ENCODE results near the gene CCDC185.

DNA sequence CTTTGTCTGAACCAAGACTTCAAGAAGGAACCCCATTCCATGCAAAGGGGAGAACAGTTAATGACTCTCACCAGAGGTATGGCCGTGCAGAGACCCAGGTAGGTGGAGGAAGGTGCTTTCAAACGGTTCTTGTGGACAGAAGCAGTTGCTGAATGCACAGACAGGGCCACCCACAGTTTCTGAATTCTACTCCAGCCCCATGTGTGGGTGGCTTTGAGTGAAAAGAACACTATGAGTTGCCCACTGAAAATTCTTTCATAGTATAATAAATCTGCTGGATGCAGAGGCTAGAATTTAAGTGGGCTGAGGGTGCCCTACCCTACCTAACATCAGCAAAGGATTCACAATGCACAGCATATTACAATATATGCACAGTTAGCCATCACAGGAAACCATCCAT, 7.2 kb upstream of the CCDC185 start:
- TF ChIP-seq, protein P1, sequence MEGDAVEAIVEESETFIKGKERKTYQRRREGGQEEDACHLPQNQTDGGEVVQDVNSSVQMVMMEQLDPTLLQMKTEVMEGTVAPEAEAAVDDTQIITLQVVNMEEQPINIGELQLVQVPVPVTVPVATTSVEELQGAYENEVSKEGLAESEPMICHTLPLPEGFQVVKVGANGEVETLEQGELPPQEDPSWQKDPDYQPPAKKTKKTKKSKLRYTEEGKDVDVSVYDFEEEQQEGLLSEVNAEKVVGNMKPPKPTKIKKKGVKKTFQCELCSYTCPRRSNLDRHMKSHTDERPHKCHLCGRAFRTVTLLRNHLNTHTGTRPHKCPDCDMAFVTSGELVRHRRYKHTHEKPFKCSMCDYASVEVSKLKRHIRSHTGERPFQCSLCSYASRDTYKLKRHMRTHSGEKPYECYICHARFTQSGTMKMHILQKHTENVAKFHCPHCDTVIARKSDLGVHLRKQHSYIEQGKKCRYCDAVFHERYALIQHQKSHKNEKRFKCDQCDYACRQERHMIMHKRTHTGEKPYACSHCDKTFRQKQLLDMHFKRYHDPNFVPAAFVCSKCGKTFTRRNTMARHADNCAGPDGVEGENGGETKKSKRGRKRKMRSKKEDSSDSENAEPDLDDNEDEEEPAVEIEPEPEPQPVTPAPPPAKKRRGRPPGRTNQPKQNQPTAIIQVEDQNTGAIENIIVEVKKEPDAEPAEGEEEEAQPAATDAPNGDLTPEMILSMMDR (CRISPR knock-in tag; IDR thresholded peaks at IDR 0.05) = no peak
- TF ChIP-seq, protein P2, sequence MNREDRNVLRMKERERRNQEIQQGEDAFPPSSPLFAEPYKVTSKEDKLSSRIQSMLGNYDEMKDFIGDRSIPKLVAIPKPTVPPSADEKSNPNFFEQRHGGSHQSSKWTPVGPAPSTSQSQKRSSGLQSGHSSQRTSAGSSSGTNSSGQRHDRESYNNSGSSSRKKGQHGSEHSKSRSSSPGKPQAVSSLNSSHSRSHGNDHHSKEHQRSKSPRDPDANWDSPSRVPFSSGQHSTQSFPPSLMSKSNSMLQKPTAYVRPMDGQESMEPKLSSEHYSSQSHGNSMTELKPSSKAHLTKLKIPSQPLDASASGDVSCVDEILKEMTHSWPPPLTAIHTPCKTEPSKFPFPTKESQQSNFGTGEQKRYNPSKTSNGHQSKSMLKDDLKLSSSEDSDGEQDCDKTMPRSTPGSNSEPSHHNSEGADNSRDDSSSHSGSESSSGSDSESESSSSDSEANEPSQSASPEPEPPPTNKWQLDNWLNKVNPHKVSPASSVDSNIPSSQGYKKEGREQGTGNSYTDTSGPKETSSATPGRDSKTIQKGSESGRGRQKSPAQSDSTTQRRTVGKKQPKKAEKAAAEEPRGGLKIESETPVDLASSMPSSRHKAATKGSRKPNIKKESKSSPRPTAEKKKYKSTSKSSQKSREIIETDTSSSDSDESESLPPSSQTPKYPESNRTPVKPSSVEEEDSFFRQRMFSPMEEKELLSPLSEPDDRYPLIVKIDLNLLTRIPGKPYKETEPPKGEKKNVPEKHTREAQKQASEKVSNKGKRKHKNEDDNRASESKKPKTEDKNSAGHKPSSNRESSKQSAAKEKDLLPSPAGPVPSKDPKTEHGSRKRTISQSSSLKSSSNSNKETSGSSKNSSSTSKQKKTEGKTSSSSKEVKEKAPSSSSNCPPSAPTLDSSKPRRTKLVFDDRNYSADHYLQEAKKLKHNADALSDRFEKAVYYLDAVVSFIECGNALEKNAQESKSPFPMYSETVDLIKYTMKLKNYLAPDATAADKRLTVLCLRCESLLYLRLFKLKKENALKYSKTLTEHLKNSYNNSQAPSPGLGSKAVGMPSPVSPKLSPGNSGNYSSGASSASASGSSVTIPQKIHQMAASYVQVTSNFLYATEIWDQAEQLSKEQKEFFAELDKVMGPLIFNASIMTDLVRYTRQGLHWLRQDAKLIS (CRISPR knock-in tag; IDR thresholded peaks at IDR 0.05) = no peak
- TF ChIP-seq ZNF354B (CRISPR knock-in tag; IDR thresholded peaks at IDR 0.05) (no peak), EP300 (IDR thresholded peaks at IDR 0.05; ENCODE audit: low read depth in 2 of 2, low read length in 2 of 2) (no peak), EP300 (CRISPR knock-in tag; IDR thresholded peaks at IDR 0.05; ENCODE audit: borderline replicate concordance) (no peak), FOXA1 (IDR thresholded peaks at IDR 0.05) (no peak), FOXA1 (CRISPR knock-in tag; IDR thresholded peaks at IDR 0.05) (no peak), SMAD1 (CRISPR knock-in tag; IDR thresholded peaks at IDR 0.05; ENCODE audit: borderline replicate concordance, low read depth) (no peak), RBAK (CRISPR knock-in tag; IDR thresholded peaks at IDR 0.05) (no peak), NR2C2 (CRISPR knock-in tag; IDR thresholded peaks at IDR 0.05; ENCODE audit: borderline replicate concordance) (no peak), SIX1 (CRISPR knock-in tag; IDR thresholded peaks at IDR 0.05; ENCODE audit: borderline replicate concordance) (no peak), MIER2 (CRISPR knock-in tag; IDR thresholded peaks at IDR 0.05) (no peak), RAD21 (CRISPR knock-in tag; IDR thresholded peaks at IDR 0.05) (no peak), FOXM1 (CRISPR knock-in tag; IDR thresholded peaks at IDR 0.05) (no peak)
- TF ChIP-seq, protein P3, sequence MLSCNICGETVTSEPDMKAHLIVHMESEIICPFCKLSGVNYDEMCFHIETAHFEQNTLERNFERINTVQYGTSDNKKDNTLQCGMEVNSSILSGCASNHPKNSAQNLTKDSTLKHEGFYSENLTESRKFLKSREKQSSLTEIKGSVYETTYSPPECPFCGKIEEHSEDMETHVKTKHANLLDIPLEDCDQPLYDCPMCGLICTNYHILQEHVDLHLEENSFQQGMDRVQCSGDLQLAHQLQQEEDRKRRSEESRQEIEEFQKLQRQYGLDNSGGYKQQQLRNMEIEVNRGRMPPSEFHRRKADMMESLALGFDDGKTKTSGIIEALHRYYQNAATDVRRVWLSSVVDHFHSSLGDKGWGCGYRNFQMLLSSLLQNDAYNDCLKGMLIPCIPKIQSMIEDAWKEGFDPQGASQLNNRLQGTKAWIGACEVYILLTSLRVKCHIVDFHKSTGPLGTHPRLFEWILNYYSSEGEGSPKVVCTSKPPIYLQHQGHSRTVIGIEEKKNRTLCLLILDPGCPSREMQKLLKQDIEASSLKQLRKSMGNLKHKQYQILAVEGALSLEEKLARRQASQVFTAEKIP (CRISPR knock-in tag; IDR thresholded peaks at IDR 0.05; ENCODE audit: borderline replicate concordance) = no peak

Measured in HepG2 (cell line).